ENCODE results near the gene BEST1. TPM values are rescaled to one million over a fixed set of nuclear protein-coding genes. Genes with fewer than 3 reads are reported as not detected.

BEST1 gene
- total RNA-seq, 1 experiment from 2014 or later, result 0.17 TPM

DNA sequence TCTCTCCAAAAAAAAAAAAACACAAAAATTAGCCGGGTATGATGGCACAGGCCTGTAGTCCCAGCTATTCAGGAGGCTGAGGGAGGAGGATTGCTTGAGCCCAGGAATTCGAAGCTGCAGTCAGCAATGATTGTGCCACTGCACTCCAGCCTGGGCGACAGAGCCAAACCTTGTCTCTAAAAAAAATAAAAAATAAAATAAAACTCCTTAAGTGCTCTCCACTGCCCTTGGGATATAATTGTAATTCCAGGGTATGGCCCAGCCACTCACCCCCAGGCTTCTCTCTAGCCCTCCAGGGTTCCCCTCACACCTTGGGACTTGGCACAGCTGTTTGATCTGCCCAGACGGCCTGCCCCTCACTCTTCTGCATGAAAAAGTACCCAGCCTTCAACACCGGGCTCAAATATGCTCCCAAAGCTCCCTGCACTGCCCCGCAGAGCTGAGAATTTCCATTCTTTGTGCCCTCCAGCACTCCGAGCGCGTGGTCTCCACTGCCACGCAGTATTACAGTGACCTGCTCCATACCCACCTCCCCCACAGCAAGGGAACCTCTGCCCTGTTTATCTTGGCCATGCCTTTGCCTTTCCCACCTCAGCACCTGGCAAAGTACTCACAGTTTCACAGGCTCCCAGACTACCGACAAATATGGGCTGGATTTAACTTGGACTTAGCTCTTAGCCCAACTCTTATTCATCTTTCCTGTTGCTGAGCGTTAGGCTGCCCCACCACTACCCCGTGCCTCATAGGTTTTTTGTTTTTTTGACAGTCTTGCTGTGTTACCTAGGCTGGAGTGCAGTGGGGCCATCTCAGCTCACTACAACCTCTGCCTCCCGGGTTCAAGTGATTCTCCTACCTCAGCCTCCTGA is 24.8 kb downstream of the BEST1 start (continued):
- TF ChIP-seq, protein P1, sequence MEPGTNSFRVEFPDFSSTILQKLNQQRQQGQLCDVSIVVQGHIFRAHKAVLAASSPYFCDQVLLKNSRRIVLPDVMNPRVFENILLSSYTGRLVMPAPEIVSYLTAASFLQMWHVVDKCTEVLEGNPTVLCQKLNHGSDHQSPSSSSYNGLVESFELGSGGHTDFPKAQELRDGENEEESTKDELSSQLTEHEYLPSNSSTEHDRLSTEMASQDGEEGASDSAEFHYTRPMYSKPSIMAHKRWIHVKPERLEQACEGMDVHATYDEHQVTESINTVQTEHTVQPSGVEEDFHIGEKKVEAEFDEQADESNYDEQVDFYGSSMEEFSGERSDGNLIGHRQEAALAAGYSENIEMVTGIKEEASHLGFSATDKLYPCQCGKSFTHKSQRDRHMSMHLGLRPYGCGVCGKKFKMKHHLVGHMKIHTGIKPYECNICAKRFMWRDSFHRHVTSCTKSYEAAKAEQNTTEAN (CRISPR knock-in tag; IDR thresholded peaks at IDR 0.05), result no peak
- TF ChIP-seq CBFB (CRISPR knock-in tag; IDR thresholded peaks at IDR 0.05; ENCODE audit: low read depth) (no peak), ZNF317 (CRISPR knock-in tag; IDR thresholded peaks at IDR 0.05; ENCODE audit: borderline replicate concordance, low read depth) (no peak), JAZF1 (CRISPR knock-in tag; IDR thresholded peaks at IDR 0.05) (no peak)
- TF ChIP-seq, protein P2, sequence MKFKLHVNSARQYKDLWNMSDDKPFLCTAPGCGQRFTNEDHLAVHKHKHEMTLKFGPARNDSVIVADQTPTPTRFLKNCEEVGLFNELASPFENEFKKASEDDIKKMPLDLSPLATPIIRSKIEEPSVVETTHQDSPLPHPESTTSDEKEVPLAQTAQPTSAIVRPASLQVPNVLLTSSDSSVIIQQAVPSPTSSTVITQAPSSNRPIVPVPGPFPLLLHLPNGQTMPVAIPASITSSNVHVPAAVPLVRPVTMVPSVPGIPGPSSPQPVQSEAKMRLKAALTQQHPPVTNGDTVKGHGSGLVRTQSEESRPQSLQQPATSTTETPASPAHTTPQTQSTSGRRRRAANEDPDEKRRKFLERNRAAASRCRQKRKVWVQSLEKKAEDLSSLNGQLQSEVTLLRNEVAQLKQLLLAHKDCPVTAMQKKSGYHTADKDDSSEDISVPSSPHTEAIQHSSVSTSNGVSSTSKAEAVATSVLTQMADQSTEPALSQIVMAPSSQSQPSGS (CRISPR knock-in tag; IDR thresholded peaks at IDR 0.05; ENCODE audit: borderline replicate concordance, low read depth), result no peak

DNA sequence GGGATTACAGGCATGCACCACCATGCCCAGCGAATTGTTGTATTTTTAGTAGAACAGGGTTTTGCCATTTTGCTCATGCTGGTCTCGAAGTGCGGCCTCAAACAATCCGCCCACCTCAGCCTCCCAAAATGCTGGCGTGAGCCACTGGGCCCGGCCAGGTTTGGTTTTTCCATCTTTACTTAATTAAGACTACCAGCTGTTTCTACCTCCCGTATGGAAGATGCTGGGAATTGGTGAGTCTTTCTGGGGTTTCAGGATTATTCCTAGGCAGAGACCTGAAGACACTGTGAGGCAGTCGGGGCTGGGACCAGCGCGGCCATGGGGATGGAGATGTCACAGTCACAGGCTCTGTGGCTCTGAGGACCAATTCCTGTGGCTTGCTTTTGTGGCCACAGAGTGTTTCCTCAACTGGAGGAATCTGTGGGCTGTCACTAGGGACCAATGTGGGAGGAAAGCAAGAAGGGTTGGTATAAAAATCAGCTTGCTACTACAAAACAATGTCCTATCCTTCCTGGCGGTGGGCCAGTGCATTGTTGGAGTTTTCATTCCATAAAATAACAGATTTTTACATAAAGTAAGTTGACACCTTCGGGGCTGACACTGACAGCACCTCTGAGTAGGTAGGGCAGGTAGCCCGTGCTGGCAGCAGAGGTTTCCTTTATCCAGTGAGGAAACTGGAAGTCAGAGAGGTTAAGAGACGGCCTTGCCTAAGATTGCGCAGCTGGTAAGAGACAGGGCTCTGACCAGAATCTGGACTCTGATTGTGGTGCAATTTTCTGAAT is 25.7 kb downstream of the BEST1 start:
- Mint-ChIP-seq H3K27me3 (ENCODE audit: low read depth) (peaks cover 11% of the 10 kb centered on the region), H3K9me3 (no peaks in the 10 kb centered on the region), H3K4me3 (no peak overlapping the region), H3K27ac (no peak overlapping the region), H3K36me3 (no peaks in the 10 kb centered on the region), H3K4me1 (peaks cover 36% of the 10 kb centered on the region)
- ATAC-seq, result no peak
- POLR2A ChIA-PET, result no interaction called here
- TF ChIP-seq ZNF138 (CRISPR knock-in tag; conservative IDR thresholded peaks at IDR 0.05) (no peak), NR1H2 (CRISPR knock-in tag; IDR thresholded peaks at IDR 0.05) (no peak), ZNF423 (CRISPR knock-in tag; IDR thresholded peaks at IDR 0.05) (no peak), RORB (CRISPR knock-in tag; IDR thresholded peaks at IDR 0.05) (no peak)
- TF ChIP-seq, protein P3, sequence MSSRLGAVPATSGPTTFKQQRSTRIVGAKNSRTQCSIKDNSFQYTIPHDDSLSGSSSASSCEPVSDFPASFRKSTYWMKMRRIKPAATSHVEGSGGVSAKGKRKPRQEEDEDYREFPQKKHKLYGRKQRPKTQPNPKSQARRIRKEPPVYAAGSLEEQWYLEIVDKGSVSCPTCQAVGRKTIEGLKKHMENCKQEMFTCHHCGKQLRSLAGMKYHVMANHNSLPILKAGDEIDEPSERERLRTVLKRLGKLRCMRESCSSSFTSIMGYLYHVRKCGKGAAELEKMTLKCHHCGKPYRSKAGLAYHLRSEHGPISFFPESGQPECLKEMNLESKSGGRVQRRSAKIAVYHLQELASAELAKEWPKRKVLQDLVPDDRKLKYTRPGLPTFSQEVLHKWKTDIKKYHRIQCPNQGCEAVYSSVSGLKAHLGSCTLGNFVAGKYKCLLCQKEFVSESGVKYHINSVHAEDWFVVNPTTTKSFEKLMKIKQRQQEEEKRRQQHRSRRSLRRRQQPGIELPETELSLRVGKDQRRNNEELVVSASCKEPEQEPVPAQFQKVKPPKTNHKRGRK (CRISPR knock-in tag; IDR thresholded peaks at IDR 0.05; ENCODE audit: borderline replicate concordance), result no peak
- CTCF ChIA-PET, result interaction anchor here (0.7 to 2.8 kb wide), 5 partner anchors 9 to 132 kb away, joined by 3 to 14 read pairs (median 7); no protein-coding TSS in a partner anchor
- no peak for DNase-seq (ENCODE audit: low spot score)

DNA sequence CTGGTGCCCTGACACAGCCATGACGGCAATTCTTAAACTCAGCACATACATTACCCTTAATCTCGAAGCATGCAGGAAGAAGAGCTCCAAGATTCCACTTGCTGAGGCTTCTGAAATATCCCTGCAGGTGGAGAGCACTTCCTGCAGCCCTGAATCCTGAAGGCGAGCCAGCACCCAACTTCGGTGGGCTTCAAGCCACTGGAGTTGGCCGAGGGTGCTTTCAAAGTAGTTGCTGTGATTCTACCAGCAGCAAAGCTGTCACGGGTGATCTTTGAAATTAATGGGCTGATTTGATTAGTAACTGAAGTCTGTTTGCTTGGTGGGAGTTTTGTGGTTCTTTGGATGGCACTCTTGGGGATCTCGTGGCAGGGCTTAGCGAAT is 26.3 kb downstream of the BEST1 start:
- H3K27ac Mint-ChIP-seq, result no peak overlapping the region
- ChIA-PET CTCF (interaction anchor here (0.6 to 2.8 kb wide), 8 partner anchors 8 to 132 kb away, joined by 3 to 14 read pairs (median 4); no protein-coding TSS in a partner anchor), POLR2A (no interaction called here)
- TF ChIP-seq TP53 (CRISPR knock-in tag; IDR thresholded peaks at IDR 0.05) (no peak), ZNF317 (CRISPR knock-in tag; IDR thresholded peaks at IDR 0.05; ENCODE audit: borderline replicate concordance, low read depth) (no peak), TCF7 (CRISPR knock-in tag; IDR thresholded peaks at IDR 0.05; ENCODE audit: low read depth) (no peak), PRRX2 (CRISPR knock-in tag; IDR thresholded peaks at IDR 0.05) (no peak), RELA (CRISPR knock-in tag; IDR thresholded peaks at IDR 0.05; ENCODE audit: borderline replicate concordance) (no peak), KAT7 (CRISPR knock-in tag; IDR thresholded peaks at IDR 0.05; ENCODE audit: borderline replicate concordance) (no peak)
- TF ChIP-seq, protein P4, sequence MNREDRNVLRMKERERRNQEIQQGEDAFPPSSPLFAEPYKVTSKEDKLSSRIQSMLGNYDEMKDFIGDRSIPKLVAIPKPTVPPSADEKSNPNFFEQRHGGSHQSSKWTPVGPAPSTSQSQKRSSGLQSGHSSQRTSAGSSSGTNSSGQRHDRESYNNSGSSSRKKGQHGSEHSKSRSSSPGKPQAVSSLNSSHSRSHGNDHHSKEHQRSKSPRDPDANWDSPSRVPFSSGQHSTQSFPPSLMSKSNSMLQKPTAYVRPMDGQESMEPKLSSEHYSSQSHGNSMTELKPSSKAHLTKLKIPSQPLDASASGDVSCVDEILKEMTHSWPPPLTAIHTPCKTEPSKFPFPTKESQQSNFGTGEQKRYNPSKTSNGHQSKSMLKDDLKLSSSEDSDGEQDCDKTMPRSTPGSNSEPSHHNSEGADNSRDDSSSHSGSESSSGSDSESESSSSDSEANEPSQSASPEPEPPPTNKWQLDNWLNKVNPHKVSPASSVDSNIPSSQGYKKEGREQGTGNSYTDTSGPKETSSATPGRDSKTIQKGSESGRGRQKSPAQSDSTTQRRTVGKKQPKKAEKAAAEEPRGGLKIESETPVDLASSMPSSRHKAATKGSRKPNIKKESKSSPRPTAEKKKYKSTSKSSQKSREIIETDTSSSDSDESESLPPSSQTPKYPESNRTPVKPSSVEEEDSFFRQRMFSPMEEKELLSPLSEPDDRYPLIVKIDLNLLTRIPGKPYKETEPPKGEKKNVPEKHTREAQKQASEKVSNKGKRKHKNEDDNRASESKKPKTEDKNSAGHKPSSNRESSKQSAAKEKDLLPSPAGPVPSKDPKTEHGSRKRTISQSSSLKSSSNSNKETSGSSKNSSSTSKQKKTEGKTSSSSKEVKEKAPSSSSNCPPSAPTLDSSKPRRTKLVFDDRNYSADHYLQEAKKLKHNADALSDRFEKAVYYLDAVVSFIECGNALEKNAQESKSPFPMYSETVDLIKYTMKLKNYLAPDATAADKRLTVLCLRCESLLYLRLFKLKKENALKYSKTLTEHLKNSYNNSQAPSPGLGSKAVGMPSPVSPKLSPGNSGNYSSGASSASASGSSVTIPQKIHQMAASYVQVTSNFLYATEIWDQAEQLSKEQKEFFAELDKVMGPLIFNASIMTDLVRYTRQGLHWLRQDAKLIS (CRISPR knock-in tag; IDR thresholded peaks at IDR 0.05; ENCODE audit: borderline replicate concordance), result no peak
- TF ChIP-seq, protein P5, sequence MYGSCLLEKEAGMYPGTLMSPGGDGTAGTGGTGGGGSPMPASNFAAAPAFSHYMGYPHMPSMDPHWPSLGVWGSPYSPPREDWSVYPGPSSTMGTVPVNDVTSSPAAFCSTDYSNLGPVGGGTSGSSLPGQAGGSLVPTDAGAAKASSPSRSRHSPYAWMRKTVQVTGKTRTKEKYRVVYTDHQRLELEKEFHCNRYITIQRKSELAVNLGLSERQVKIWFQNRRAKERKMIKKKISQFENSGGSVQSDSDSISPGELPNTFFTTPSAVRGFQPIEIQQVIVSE (CRISPR knock-in tag; IDR thresholded peaks at IDR 0.05; ENCODE audit: borderline replicate concordance), result no peak
- TF ChIP-seq, protein P6, sequence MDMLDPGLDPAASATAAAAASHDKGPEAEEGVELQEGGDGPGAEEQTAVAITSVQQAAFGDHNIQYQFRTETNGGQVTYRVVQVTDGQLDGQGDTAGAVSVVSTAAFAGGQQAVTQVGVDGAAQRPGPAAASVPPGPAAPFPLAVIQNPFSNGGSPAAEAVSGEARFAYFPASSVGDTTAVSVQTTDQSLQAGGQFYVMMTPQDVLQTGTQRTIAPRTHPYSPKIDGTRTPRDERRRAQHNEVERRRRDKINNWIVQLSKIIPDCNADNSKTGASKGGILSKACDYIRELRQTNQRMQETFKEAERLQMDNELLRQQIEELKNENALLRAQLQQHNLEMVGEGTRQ (CRISPR knock-in tag; IDR thresholded peaks at IDR 0.05), result no peak
- TF ChIP-seq, protein P7, sequence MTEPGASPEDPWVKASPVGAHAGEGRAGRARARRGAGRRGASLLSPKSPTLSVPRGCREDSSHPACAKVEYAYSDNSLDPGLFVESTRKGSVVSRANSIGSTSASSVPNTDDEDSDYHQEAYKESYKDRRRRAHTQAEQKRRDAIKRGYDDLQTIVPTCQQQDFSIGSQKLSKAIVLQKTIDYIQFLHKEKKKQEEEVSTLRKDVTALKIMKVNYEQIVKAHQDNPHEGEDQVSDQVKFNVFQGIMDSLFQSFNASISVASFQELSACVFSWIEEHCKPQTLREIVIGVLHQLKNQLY (CRISPR knock-in tag; IDR thresholded peaks at IDR 0.05), result no peak

More for the DNA sequence above, 26.3 kb downstream of the BEST1 start:
- Mint-ChIP-seq H3K9me3 (no peaks in the 10 kb centered on the region), H3K36me3 (no peaks in the 10 kb centered on the region), H3K4me1 (peaks cover 36% of the 10 kb centered on the region), H3K27me3 (ENCODE audit: low read depth) (peaks cover 17% of the 10 kb centered on the region), H3K4me3 (no peak overlapping the region)
- DNase-seq (ENCODE audit: low spot score) (no peak), ATAC-seq (no peak)

Data from WTC11 (cell line).